Smooth muscle cell (in vitro differentiated cells): Measurements from ENCODE around the gene SMIM22. TPM values are rescaled to one million over a fixed set of nuclear protein-coding genes. Genes with fewer than 3 reads are reported as not detected.

ENCODE experiments used
- polyA plus RNA-seq: library from polyadenylated mRNA; unstranded; fragments of >200 nt; fragmentation: Nextera tagmentation; extraction: Ambion mirVana; gene quantifications from 2 replicates; pipeline ENCODE4 v1.2.1, GENCODE V29; 2016
- small RNA-seq: library from RNA; depleted of rRNA; stranded (forward); fragments of <200 nt; gene quantifications from one replicate; pipeline ENCODE3, GENCODE V24; 2014
- total RNA-seq: library from RNA; depleted of rRNA; stranded (reverse); fragments of >200 nt; gene quantifications from 2 replicates; pipeline ENCODE4 v1.2.3, GENCODE V29; 2014

The SMIM22 gene
- total and polyA plus RNA-seq, 2 experiments from 2014 or later, result 0.29 TPM; not detected in 1

Small RNA genes lying within 50 kb of the gene (small RNA-seq; reads per million reads assigned to genes)
- gene RF00017, result not detected

Other genes with a start within 250 kb of the SMIM22 start
- gene C16orf96, start 239.0 kb upstream of the SMIM22 start, total RNA-seq, result 0.09 TPM in 1 of 2 replicates, not detected in the other
- gene C16orf96, start 239.0 kb upstream of the SMIM22 start, polyA plus RNA-seq, result 0.32 TPM in 1 of 2 replicates, not detected in the other
- 3.6 and 6.4 TPM in 2 replicates for gene UBALD1, start 180.5 kb upstream of the SMIM22 start, total RNA-seq
- gene UBALD1, start 180.5 kb upstream of the SMIM22 start, polyA plus RNA-seq, result 13.6 and 16.2 TPM in 2 replicates
- 16.4 and 22.0 TPM in 2 replicates for gene MGRN1, start 170.5 kb upstream of the SMIM22 start, total RNA-seq
- gene MGRN1, start 170.5 kb upstream of the SMIM22 start, polyA plus RNA-seq, result 23.2 and 25.4 TPM in 2 replicates
- 15.4 and 17.6 TPM in 2 replicates for gene NUDT16L1, start 101.8 kb upstream of the SMIM22 start, total RNA-seq
- 47.6 and 48.3 TPM in 2 replicates for gene NUDT16L1, start 101.8 kb upstream of the SMIM22 start, polyA plus RNA-seq
- 6.3 and 15.6 TPM in 2 replicates for gene ANKS3, start 61.1 kb upstream of the SMIM22 start, total RNA-seq
- 15.3 and 22.5 TPM in 2 replicates for gene ANKS3, start 61.1 kb upstream of the SMIM22 start, polyA plus RNA-seq
- gene DNAAF8, start 60.8 kb upstream of the SMIM22 start, total RNA-seq, result 0.22 TPM in 1 of 2 replicates, not detected in the other
- gene DNAAF8, start 60.8 kb upstream of the SMIM22 start, polyA plus RNA-seq, result 1.1 and 2.9 TPM in 2 replicates
- gene ZNF500, start 28.2 kb upstream of the SMIM22 start, total RNA-seq, result 4.1 and 5.3 TPM in 2 replicates
- 7.1 and 10.1 TPM in 2 replicates for gene ZNF500, start 28.2 kb upstream of the SMIM22 start, polyA plus RNA-seq
- not detected in 2 replicates for gene SEPTIN12, start 7.0 kb upstream of the SMIM22 start, total RNA-seq
- gene SEPTIN12, start 7.0 kb upstream of the SMIM22 start, polyA plus RNA-seq, result 0.52 TPM in 1 of 2 replicates, not detected in the other
- 21.6 and 32.1 TPM in 2 replicates for gene ROGDI, start 7.3 kb downstream of the SMIM22 start, total RNA-seq
- 45.6 and 48.7 TPM in 2 replicates for gene ROGDI, start 7.3 kb downstream of the SMIM22 start, polyA plus RNA-seq
- gene GLYR1, start 51.9 kb downstream of the SMIM22 start, total RNA-seq, result 26.4 and 27.8 TPM in 2 replicates
- gene GLYR1, start 51.9 kb downstream of the SMIM22 start, polyA plus RNA-seq, result 28.9 and 35.1 TPM in 2 replicates
- gene UBN1, start 52.1 kb downstream of the SMIM22 start, total RNA-seq, result 18.8 and 29.7 TPM in 2 replicates
- 16.2 and 23.4 TPM in 2 replicates for gene UBN1, start 52.1 kb downstream of the SMIM22 start, polyA plus RNA-seq
- gene PPL, start 141.8 kb downstream of the SMIM22 start, total RNA-seq, result 4.8 and 7.7 TPM in 2 replicates
- 3.0 and 10.7 TPM in 2 replicates for gene PPL, start 141.8 kb downstream of the SMIM22 start, polyA plus RNA-seq
- not detected in 2 replicates for gene SEC14L5, start 163.0 kb downstream of the SMIM22 start, total RNA-seq
- not detected in 2 replicates for gene SEC14L5, start 163.0 kb downstream of the SMIM22 start, polyA plus RNA-seq
- gene NAGPA, start 238.6 kb downstream of the SMIM22 start, total RNA-seq, result 3.8 and 4.2 TPM in 2 replicates
- gene NAGPA, start 238.6 kb downstream of the SMIM22 start, polyA plus RNA-seq, result 5.4 and 10.0 TPM in 2 replicates